ENCODE results near the gene MICAL2.

Gene MICAL2

DNA sequence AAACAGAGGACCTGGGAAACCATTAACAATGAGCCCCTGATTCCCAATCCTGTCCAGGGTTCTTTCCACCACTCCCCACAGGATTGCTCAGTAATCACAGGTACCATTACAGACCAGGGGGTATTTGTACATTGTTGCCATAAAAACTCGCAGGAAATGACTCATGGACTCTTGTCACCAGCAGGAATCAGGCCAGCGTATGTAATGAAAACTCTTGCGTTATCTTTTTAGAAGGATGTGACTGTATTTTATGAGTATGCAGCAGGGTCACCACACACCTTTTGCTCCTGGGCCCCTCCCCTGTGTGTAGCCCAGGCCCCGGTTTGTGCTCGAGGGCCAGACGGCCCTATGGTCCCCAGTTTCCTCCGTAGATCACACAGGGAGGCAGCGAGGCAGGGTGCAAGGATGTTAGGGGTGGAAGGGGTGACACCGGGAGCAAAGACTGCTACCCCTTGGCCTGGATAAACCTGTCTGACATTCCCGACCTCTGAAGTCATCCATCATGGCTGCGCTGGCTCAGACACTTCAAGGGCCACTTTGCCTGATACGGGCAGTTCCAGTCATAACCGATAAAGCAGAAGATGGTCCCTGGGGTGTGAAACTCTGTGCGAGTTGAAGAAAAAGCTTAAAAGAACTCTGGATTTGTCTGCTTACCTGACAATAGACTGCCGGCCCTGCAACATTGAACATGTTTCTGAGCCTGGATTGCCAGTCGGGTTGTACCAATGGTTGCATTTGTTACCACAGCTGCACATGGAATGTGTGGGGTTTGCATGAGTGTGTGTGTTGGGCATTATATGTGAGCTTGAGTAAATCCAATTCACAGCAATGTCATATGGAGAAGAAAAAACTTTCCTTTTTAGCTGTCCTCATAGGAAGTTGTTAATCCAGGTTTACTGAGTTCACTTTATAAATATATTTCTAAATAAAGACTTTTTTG, 56.9 kb downstream of the MICAL2 start:
- peaks cover 3% of the 10 kb centered on the region for H3K36me3 Mint-ChIP-seq
- no peaks in the 10 kb centered on the region for H3K9me3 Mint-ChIP-seq (ENCODE audit: low read depth)
- H3K4me3 Mint-ChIP-seq, result no peak overlapping the region
- no peaks in the 10 kb centered on the region for H3K27me3 Mint-ChIP-seq
- peaks cover 8% of the 10 kb centered on the region for H3K4me1 Mint-ChIP-seq (ENCODE audit: low read depth)
- H3K27ac Mint-ChIP-seq, result peak overlapping the region; percentile 13

DNA sequence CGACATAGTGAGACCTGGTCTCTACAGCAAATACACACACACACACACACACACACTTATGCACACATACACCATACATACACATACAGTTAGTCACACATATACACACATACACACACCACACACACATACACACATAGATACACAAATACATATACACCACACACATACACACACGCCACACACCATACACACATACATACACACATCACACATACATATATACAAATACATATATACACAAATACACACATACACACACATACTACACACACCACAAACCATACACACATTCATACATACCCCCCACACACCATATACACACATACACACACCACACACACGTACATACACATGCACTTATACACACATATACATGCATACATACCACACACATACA, 57.7 kb downstream of the MICAL2 start:
- peaks cover 10% of the 10 kb centered on the region for H3K4me1 Mint-ChIP-seq (ENCODE audit: low read depth)
- H3K27ac Mint-ChIP-seq, result no peak overlapping the region
- H3K27me3 Mint-ChIP-seq, result no peaks in the 10 kb centered on the region
- H3K4me3 Mint-ChIP-seq, result no peak overlapping the region
- H3K9me3 Mint-ChIP-seq (ENCODE audit: low read depth), result no peaks in the 10 kb centered on the region
- peaks cover 3% of the 10 kb centered on the region for H3K36me3 Mint-ChIP-seq

DNA sequence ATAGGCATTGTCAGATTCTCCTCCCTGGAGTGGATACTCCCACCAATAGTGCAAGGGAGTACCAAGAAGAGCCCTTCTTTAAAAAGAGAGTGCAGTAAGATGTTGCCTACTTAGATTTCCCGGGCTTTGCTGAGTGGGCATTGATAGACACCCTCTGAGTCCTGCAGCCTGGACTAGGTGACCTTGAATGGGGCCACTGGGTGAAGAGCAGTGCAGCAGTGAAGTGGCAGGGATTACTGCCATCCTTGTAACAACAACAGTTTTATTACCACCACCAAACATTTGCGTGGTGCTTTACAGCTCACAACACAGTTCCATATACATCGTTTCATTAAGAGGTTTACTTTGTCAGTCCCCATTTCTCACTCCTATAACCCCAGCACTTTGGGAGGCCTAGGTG, 59.4 kb downstream of the MICAL2 start:
- Mint-ChIP-seq H3K9me3 (ENCODE audit: low read depth) (peaks cover 3% of the 10 kb centered on the region), H3K27ac (peak overlapping the region; percentile 17), H3K4me3 (no peak overlapping the region), H3K36me3 (peaks cover 3% of the 10 kb centered on the region), H3K27me3 (no peaks in the 10 kb centered on the region), H3K4me1 (ENCODE audit: low read depth) (peaks cover 21% of the 10 kb centered on the region)

DNA sequence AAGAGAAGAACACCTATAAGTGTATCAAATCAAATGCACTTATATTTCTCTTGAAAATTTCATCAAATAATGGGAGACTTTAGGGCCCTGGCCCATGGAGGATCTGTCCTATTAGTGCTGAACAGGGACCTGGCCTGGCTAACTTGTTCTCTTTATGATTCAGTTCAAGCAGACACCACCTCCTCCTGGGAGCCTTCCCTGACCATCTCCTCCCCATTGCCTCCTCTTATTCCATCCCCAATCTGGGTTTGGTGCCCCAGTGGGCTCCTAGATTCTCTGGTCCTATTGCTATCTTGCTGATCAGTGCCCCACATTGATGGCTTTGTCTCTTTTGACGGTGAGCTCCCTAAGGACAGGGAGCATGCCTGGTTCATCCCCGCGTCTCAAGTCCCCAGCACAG, 60.1 kb downstream of the MICAL2 start:
- Mint-ChIP-seq H3K36me3 (peaks cover 3% of the 10 kb centered on the region), H3K4me3 (no peak overlapping the region), H3K4me1 (ENCODE audit: low read depth) (peaks cover 26% of the 10 kb centered on the region), H3K27me3 (no peaks in the 10 kb centered on the region), H3K27ac (no peak overlapping the region), H3K9me3 (ENCODE audit: low read depth) (peaks cover 3% of the 10 kb centered on the region)

DNA sequence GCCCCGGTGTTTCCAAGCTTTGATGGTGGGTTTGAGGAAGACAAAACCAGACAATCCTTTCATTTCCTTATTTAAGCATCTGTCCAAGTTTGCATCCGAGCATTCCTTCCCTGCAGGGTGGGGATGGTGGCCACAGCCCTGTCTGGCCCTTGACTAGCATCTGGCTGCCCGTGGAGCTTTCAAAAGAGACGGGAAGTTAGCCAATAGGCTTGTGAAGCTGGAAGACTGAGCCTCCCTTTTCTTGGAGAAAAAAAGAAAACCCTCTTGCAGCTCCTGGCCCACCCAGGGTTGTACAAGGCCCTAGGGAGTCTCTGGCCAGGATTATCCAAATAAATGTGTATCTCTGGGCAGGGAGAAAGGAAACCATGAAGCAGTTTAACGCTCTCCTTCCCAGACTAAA, 60.6 kb downstream of the MICAL2 start:
- Mint-ChIP-seq H3K27me3 (no peaks in the 10 kb centered on the region), H3K4me3 (no peak overlapping the region), H3K4me1 (ENCODE audit: low read depth) (peaks cover 31% of the 10 kb centered on the region), H3K9me3 (ENCODE audit: low read depth) (peaks cover 3% of the 10 kb centered on the region), H3K27ac (no peak overlapping the region), H3K36me3 (peaks cover 3% of the 10 kb centered on the region)

DNA sequence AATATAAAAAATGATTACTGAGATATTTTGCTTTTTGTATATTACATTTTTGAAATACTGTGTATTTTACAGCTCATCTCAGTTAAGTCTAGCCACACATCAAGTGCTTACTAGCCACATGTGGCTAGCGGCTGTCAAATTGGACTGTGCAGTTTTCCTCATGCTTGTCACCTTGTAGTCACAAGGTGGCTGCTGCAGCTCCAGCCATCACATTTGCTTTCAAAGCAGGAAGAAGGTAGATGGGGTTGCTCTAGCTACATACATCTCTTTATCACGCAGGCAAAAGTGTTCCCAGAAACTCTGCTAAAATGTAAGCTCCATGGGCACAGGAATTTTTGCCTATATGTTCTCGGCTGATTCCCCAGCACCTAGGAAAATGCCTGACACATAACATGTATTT, 61.5 kb downstream of the MICAL2 start:
- Mint-ChIP-seq H3K4me3 (no peak overlapping the region), H3K27me3 (no peaks in the 10 kb centered on the region), H3K4me1 (ENCODE audit: low read depth) (peaks cover 33% of the 10 kb centered on the region), H3K9me3 (ENCODE audit: low read depth) (peaks cover 3% of the 10 kb centered on the region), H3K27ac (no peak overlapping the region), H3K36me3 (peaks cover 3% of the 10 kb centered on the region)

DNA sequence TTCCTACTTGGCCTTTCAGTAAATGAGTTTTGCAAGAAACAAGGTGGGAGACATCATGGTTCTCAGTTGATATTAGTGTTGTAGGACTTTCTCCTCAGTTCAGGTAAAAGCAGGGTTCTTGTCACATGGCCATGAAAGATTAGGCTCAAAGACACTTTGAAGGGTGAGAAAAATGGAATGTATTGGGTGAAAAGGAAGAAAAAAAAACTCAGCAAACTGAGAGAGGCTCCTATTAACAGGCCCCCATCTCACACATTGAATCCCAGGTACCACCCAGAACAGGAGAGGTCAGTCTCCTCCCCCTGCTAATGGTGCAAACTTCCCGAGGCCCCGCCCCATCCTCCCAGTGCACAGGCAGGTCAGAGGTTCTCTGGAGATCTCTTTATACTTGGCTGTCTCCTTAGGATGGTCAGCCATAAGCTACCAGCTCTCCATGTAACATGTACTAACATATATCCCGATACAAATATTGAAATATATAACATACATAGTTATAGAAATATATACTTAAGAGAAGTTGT, 62.2 kb downstream of the MICAL2 start:
- Mint-ChIP-seq H3K36me3 (peaks cover 3% of the 10 kb centered on the region), H3K27me3 (no peaks in the 10 kb centered on the region), H3K4me3 (no peak overlapping the region), H3K4me1 (ENCODE audit: low read depth) (peaks cover 32% of the 10 kb centered on the region), H3K9me3 (ENCODE audit: low read depth) (peaks cover 3% of the 10 kb centered on the region), H3K27ac (peak overlapping the region; percentile 69)

DNA sequence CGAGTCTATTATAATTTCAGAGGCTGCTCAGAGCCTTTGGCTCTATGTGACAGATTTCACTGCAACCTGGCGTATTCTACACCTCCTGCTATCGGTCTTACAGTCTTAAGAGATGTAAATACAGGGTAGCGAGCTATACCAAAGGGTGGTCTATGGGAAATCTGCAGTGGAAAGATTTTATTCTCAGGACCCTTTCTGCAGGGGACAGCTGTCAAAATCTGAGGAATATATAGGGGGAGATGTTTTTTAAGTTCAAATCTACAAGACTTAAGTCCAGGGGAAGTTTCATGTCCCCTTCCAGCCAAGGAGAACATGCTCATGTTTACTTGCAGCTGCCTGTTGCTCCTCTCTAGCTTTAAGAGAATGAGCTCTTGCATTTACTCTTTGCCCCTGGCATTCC, 62.7 kb downstream of the MICAL2 start:
- Mint-ChIP-seq H3K9me3 (ENCODE audit: low read depth) (peaks cover 3% of the 10 kb centered on the region), H3K27ac (peak overlapping the region; percentile 89), H3K36me3 (peaks cover 3% of the 10 kb centered on the region), H3K27me3 (no peaks in the 10 kb centered on the region), H3K4me3 (peak overlapping the region; percentile 0), H3K4me1 (ENCODE audit: low read depth) (peaks cover 37% of the 10 kb centered on the region)

DNA sequence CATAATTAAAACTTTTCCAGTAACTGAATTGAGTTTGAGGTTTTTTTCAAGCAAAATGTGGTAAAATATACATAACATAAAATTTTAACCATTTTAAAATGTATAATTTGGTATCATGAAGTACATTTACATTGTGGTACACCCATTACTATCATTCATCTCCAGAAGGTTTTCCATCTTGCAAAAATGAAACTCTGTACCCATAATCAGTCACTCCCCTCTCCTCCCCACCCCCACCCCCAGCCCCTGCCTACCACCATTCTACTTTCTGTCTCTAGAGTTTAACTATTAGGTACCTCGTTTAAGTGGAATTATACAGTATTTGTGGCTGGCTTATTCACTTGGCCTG, 63.7 kb downstream of the MICAL2 start:
- Mint-ChIP-seq H3K4me1 (ENCODE audit: low read depth) (peaks cover 45% of the 10 kb centered on the region), H3K27ac (peak overlapping the region; percentile 100), H3K36me3 (peaks cover 3% of the 10 kb centered on the region), H3K4me3 (peak overlapping the region; percentile 68), H3K9me3 (ENCODE audit: low read depth) (peaks cover 3% of the 10 kb centered on the region), H3K27me3 (no peaks in the 10 kb centered on the region)

DNA sequence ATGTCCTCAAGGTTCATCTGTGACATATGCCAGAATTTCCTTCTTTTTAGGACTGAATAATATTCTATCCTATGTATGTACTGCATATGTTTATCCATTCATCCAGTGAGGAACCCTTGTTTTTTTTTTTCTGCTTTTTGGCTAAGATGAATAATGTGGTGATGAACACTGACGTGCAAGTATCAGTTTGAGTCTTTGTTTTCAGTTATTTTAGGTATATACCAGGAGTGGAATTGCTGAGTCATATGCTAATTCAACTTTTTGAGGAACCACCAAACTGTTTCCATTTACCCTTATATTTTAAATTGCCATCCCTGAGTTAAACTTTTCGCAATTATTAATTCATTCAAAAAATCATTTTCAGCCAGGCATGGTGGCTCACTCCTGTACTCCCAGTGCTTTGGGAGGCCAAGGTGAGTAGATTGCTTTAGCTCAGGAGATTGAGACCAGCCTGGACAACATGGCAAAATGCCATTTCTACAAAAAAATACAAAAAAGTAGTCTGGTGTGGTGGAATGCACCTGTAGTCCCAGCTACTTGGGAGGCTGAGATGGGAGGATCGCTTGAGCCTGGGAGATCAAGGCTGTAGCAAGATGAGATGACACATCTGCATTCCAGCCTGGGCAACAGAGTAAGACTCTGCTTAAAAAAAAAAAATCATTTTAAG, 64.2 kb downstream of the MICAL2 start:
- peaks cover 3% of the 10 kb centered on the region for H3K9me3 Mint-ChIP-seq (ENCODE audit: low read depth)
- peaks cover 50% of the 10 kb centered on the region for H3K4me1 Mint-ChIP-seq (ENCODE audit: low read depth)
- H3K27me3 Mint-ChIP-seq, result no peaks in the 10 kb centered on the region
- H3K27ac Mint-ChIP-seq, result peak overlapping the region; percentile 100
- H3K36me3 Mint-ChIP-seq, result peaks cover 3% of the 10 kb centered on the region
- H3K4me3 Mint-ChIP-seq, result peak overlapping the region; percentile 68

DNA sequence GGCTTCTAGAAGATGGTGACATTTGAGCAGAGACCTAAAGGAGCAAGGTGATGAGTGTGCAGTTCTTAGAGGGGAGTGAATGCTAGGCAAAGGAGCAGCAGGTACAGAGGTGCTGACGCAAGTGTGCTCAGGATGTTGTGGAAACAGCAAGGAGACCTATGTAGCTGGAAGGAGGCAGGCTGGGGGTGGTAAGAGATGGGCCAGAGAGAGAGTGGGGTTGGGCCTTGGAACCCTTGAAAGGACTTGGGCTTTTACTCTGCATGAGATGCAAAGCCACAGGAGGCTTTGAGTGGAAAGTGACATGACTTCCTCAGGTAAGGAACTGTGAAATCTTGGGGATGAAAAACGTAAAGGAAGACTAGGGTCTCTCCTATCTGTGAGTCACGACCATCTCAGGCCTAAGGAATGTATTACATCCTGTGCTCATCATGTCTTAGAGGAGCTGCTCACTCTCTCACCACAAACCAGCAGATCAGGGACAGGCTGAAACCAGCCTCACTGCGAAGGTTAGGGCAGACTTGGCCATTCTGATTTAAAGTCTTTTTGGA, 65.4 kb downstream of the MICAL2 start:
- Mint-ChIP-seq H3K36me3 (peaks cover 6% of the 10 kb centered on the region), H3K27ac (peak overlapping the region; percentile 100), H3K4me3 (peak overlapping the region; percentile 1), H3K27me3 (no peaks in the 10 kb centered on the region), H3K9me3 (ENCODE audit: low read depth) (peaks cover 3% of the 10 kb centered on the region), H3K4me1 (ENCODE audit: low read depth) (peaks cover 53% of the 10 kb centered on the region)

DNA sequence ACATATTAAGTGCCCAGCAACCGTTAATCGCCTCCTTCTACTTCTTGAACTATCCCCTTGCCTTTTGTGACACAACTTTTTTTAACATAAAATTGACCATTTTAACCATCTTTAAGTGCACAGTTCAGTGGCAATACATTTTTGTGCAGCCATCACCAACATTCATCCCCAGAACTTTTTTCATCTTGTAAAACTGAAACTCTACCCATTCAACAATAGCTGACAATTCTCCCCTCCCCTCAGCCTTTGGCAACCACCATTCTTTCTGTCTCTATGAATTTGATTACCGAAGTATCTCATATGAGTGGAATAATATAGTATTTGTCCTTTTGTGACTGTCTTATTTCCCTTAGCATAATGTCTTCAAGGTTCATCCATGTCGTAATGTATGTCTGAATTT, 66.0 kb downstream of the MICAL2 start:
- H3K27ac Mint-ChIP-seq, result peak overlapping the region; percentile 100
- peaks cover 6% of the 10 kb centered on the region for H3K36me3 Mint-ChIP-seq
- peaks cover 3% of the 10 kb centered on the region for H3K9me3 Mint-ChIP-seq (ENCODE audit: low read depth)
- H3K27me3 Mint-ChIP-seq, result no peaks in the 10 kb centered on the region
- peaks cover 53% of the 10 kb centered on the region for H3K4me1 Mint-ChIP-seq (ENCODE audit: low read depth)
- no peak overlapping the region for H3K4me3 Mint-ChIP-seq

DNA sequence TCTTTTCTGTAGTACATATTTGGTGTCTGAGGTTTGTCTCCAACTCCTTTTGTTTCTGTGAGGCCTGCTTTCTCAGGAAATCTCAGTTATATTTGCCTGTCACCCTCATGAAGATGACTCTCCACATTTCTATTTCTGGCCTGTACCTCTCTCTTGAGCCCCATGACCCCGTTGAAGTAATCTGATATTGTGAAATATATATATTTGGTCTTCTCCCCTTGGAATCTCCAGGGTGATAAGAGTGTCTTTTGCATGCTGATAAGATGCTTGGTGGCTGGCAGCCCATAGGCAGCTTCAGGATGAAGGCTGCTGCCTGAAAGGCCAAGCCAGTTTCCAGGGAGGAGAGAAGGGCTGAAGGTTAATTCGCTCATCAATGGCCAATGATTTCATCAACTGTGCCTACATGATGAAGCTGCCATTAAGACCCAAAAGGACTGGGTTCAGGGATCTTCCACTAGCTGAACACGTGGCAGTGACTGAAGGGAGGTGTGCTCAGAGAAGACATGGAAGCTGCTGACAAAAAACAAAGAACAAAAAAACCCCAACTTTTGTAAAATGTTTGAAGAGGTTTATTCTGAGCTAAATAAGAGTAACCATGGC, 67.4 kb downstream of the MICAL2 start:
- Mint-ChIP-seq H3K27me3 (no peaks in the 10 kb centered on the region), H3K36me3 (peaks cover 6% of the 10 kb centered on the region), H3K9me3 (ENCODE audit: low read depth) (peaks cover 3% of the 10 kb centered on the region), H3K4me1 (ENCODE audit: low read depth) (peaks cover 53% of the 10 kb centered on the region), H3K4me3 (no peak overlapping the region), H3K27ac (peak overlapping the region; percentile 48)

DNA sequence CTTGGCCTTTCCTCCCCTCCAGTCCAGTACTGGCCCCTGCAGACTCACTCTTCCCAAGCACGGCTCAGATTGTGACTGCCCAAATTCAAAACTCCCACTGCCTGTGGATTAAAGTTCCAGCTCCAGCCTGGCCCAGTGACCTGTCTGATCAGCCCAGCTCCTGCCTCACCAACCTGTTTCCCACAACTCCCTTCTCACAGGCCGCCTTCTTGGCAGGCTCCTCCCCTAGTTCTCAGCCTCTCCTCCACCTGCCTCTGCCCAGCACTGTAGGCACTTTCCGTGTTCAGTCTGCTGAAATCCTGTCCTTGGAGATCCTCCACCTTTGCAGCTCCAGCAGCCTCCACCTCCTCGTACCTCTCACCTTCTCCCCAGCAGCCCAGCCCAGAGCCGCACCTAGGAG, 68.6 kb downstream of the MICAL2 start:
- Mint-ChIP-seq H3K9me3 (ENCODE audit: low read depth) (peaks cover 3% of the 10 kb centered on the region), H3K27ac (peak overlapping the region; percentile 67), H3K36me3 (peaks cover 6% of the 10 kb centered on the region), H3K27me3 (no peaks in the 10 kb centered on the region), H3K4me3 (no peak overlapping the region), H3K4me1 (ENCODE audit: low read depth) (peaks cover 46% of the 10 kb centered on the region)

DNA sequence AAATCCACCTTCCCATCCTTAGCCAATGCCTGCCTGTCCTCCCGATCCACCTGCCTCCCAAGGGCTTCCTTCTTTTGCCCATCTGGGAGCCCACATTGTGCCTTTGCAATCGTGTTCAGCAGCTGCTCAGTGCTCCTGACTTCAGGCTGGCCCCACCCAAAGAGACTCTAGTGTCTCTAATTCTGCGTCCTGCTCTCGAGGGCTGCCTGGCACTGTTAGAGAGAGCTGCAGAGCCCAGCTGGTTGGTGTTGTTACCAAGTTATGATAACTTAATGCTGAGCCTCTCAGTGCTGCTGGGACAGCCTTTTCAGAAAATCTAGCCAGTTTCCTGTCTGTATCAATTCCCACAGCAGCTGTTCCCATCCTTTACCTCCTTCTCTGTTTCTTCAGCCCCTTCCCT, 69.1 kb downstream of the MICAL2 start:
- Mint-ChIP-seq H3K27me3 (no peaks in the 10 kb centered on the region), H3K36me3 (peaks cover 6% of the 10 kb centered on the region), H3K27ac (peak overlapping the region; percentile 67), H3K4me1 (ENCODE audit: low read depth) (peaks cover 43% of the 10 kb centered on the region), H3K4me3 (no peak overlapping the region), H3K9me3 (ENCODE audit: low read depth) (peaks cover 3% of the 10 kb centered on the region)

All from activated naive CD8-positive, alpha-beta T cell (primary cell).